ENCODE results near the gene CD44.

CD44 gene

GRCh38 chr11:35096723-35097122, 42.2 kb upstream of the CD44 start:
- no peaks in the 10 kb centered on the region for H3K79me2 ChIP-seq (ENCODE audit: insufficient read depth, low read length)
- no peaks in the 10 kb centered on the region for H3K9me3 ChIP-seq (ENCODE audit: insufficient read depth, low read length)
- no peak overlapping the region for H3K9ac ChIP-seq (ENCODE audit: low read length)
- no peaks in the 10 kb centered on the region for H3F3A ChIP-seq (ENCODE audit: insufficient read depth)
- no peak overlapping the region for H3K4me2 ChIP-seq (ENCODE audit: low read depth, low read length, poor library complexity, severe bottlenecking)
- H3K4me3 ChIP-seq (ENCODE audit: insufficient read depth, low read length, poor library complexity, severe bottlenecking): no peak overlapping the region
- no peak overlapping the region for H3K27ac ChIP-seq (ENCODE audit: low read depth, low read length)
- no peaks in the 10 kb centered on the region for H3K36me3 ChIP-seq (ENCODE audit: low read length)
- TF ChIP-seq CTCF (IDR thresholded peaks at IDR 0.05; ENCODE audit: insufficient read depth, low read length, poor library complexity, severe bottlenecking) (no peak), EZH2phosphoT487 (conservative IDR thresholded peaks at IDR 0.05; ENCODE audit: low read length) (no peak)
- no peaks in the 10 kb centered on the region for H3K27me3 ChIP-seq (ENCODE audit: low read length)
- no peaks in the 10 kb centered on the region for H4K20me1 ChIP-seq (ENCODE audit: low read depth, low read length)
- H3K9me2 ChIP-seq (replicated peaks; ENCODE audit: insufficient read depth, low read length): no peaks in the 10 kb centered on the region
- no peak overlapping the region for H2AFZ ChIP-seq (ENCODE audit: low read depth, low read length, severe bottlenecking)

- Histone ChIP-seq H4K20me1 (ENCODE audit: low read depth, low read length) (no peaks in the 10 kb centered on the region), H3K79me2 (ENCODE audit: insufficient read depth, low read length) (no peaks in the 10 kb centered on the region), H3K36me3 (ENCODE audit: low read length) (no peaks in the 10 kb centered on the region), H2AFZ (ENCODE audit: low read depth, low read length, severe bottlenecking) (no peak overlapping the region), H3K4me2 (ENCODE audit: low read depth, low read length, poor library complexity, severe bottlenecking) (no peak overlapping the region), H3K4me3 (ENCODE audit: insufficient read depth, low read length, poor library complexity, severe bottlenecking) (no peak overlapping the region), H3F3A (ENCODE audit: insufficient read depth) (no peaks in the 10 kb centered on the region), H3K9me2 (replicated peaks; ENCODE audit: insufficient read depth, low read length) (no peaks in the 10 kb centered on the region), H3K9me3 (ENCODE audit: insufficient read depth, low read length) (no peaks in the 10 kb centered on the region), H3K9ac (ENCODE audit: low read length) (no peak overlapping the region), H3K27me3 (ENCODE audit: low read length) (no peaks in the 10 kb centered on the region), H3K27ac (ENCODE audit: low read depth, low read length) (no peak overlapping the region)
- TF ChIP-seq EZH2phosphoT487 (conservative IDR thresholded peaks at IDR 0.05; ENCODE audit: low read length): no peak
- TF ChIP-seq CTCF (IDR thresholded peaks at IDR 0.05; ENCODE audit: insufficient read depth, low read length, poor library complexity, severe bottlenecking): no peak
Measured at GRCh38 chr11:35097814-35098455, 41.0 kb upstream of the CD44 start.

- no peak overlapping the region for H3K27ac ChIP-seq (ENCODE audit: low read depth, low read length)
- TF ChIP-seq EZH2phosphoT487 (conservative IDR thresholded peaks at IDR 0.05; ENCODE audit: low read length) (no peak), CTCF (IDR thresholded peaks at IDR 0.05; ENCODE audit: insufficient read depth, low read length, poor library complexity, severe bottlenecking) (no peak)
- no peak overlapping the region for H2AFZ ChIP-seq (ENCODE audit: low read depth, low read length, severe bottlenecking)
Measured at GRCh38 chr11:35098855-35099254, 40.1 kb upstream of the CD44 start.

More at GRCh38 chr11:35098855-35099254, 40.1 kb upstream of the CD44 start:
- Histone ChIP-seq H3K4me3 (ENCODE audit: insufficient read depth, low read length, poor library complexity, severe bottlenecking) (no peak overlapping the region), H3F3A (ENCODE audit: insufficient read depth) (no peaks in the 10 kb centered on the region), H3K9me2 (replicated peaks; ENCODE audit: insufficient read depth, low read length) (no peaks in the 10 kb centered on the region), H3K36me3 (ENCODE audit: low read length) (no peaks in the 10 kb centered on the region), H3K9ac (ENCODE audit: low read length) (no peak overlapping the region), H3K4me2 (ENCODE audit: low read depth, low read length, poor library complexity, severe bottlenecking) (no peak overlapping the region), H3K9me3 (ENCODE audit: insufficient read depth, low read length) (no peaks in the 10 kb centered on the region), H3K27me3 (ENCODE audit: low read length) (no peaks in the 10 kb centered on the region), H4K20me1 (ENCODE audit: low read depth, low read length) (no peaks in the 10 kb centered on the region), H3K79me2 (ENCODE audit: insufficient read depth, low read length) (no peaks in the 10 kb centered on the region)

All from SU-DHL-6 (cell line).